Activated naive CD8-positive, alpha-beta T cell treated with anti-CD3 and anti-CD28 coated beads for 36 hours (primary cell): ENCODE measurements around the gene HCFC1. TPM values are rescaled to one million over a fixed set of nuclear protein-coding genes. Genes with fewer than 3 reads are reported as not detected.

Experiments
- DNase-seq: peaks from one replicate; pipeline ENCODE4 v3.0.0; 2021
- H3K27ac Mint-ChIP-seq: one replicate; pipeline ENCODE4 v1.8.0; 2022; ENCODE audit warnings: mild to moderate bottlenecking, moderate library complexity, mixed read lengths
- H3K27me3 Mint-ChIP-seq: one replicate; pipeline ENCODE4 v1.8.0; 2022; ENCODE audit warnings: mild to moderate bottlenecking, mixed read lengths
- H3K36me3 Mint-ChIP-seq: one replicate; pipeline ENCODE4 v1.8.0; 2021; ENCODE audit warnings: mild to moderate bottlenecking, mixed read lengths
- H3K4me1 Mint-ChIP-seq: one replicate; pipeline ENCODE4 v1.8.0; 2021; ENCODE audit warnings: mixed read lengths
- H3K4me3 Mint-ChIP-seq: one replicate; pipeline ENCODE4 v1.8.0; 2022; ENCODE audit warnings: mild to moderate bottlenecking, moderate library complexity, mixed read lengths
- H3K9me3 Mint-ChIP-seq: one replicate; pipeline ENCODE4 v1.8.0; 2022; ENCODE audit warnings: mixed read lengths
- total RNA-seq, 2 experiments: library from RNA; stranded (reverse); gene quantifications; one replicate each; pipeline ENCODE4 v1.2.3, GENCODE V29; 2021

Gene HCFC1
- total RNA-seq = 100 to 1,000 TPM; 140 to 142 TPM

- peak within 1 kb of the TSS; percentile 100 for H3K4me3 Mint-ChIP-seq
- H3K4me1 Mint-ChIP-seq = peaks cover 29% of the 10 kb centered on the region
- DNase-seq = peak; percentile 89
- peaks cover 36% of the 10 kb centered on the region for H3K36me3 Mint-ChIP-seq
- H3K27ac Mint-ChIP-seq = peak within 1 kb of the TSS; percentile 100
- no peaks in the 10 kb centered on the region for H3K9me3 Mint-ChIP-seq
- no peaks in the 10 kb centered on the region for H3K27me3 Mint-ChIP-seq
These were observed at the start of gene HCFC1 for GRCh38 chrX:153971450-153972367. Gene HCFC1 (minus strand): TSS chrX:153971818. CDS start chrX:153970840, 978 bp downstream.

- peak; percentile 29 for DNase-seq
- Mint-ChIP-seq H3K27ac (peak overlapping the region; percentile 95), H3K27me3 (no peaks in the 10 kb centered on the region)
These were observed 49.6 kb upstream of the HCFC1 start for GRCh38 chrX:154021131-154021611.

GRCh38 chrX:154020536-154021115, 49.0 kb upstream of the HCFC1 start:
- peaks cover 12% of the 10 kb centered on the region for H3K36me3 Mint-ChIP-seq
- no peaks in the 10 kb centered on the region for H3K9me3 Mint-ChIP-seq
- H3K4me3 Mint-ChIP-seq = peak overlapping the region; percentile 92
- H3K27me3 Mint-ChIP-seq = no peaks in the 10 kb centered on the region
- peaks cover 10% of the 10 kb centered on the region for H3K4me1 Mint-ChIP-seq
- H3K27ac Mint-ChIP-seq = peak overlapping the region; percentile 95
- no peak for DNase-seq

More at GRCh38 chrX:154021131-154021611, 49.6 kb upstream of the HCFC1 start:
- H3K4me3 Mint-ChIP-seq = peak overlapping the region; percentile 92
- no peaks in the 10 kb centered on the region for H3K9me3 Mint-ChIP-seq
- peaks cover 7% of the 10 kb centered on the region for H3K36me3 Mint-ChIP-seq
- peaks cover 7% of the 10 kb centered on the region for H3K4me1 Mint-ChIP-seq

GRCh38 chrX:154019633-154020528, 48.3 kb upstream of the HCFC1 start, which contains the start of gene IRAK1:
Gene IRAK1 (minus strand): TSS chrX:154019902. CDS start chrX:154019812, 90 bp downstream.
- peak; percentile 75 for DNase-seq
- no peaks in the 10 kb centered on the region for H3K9me3 Mint-ChIP-seq
- no peaks in the 10 kb centered on the region for H3K27me3 Mint-ChIP-seq
- H3K4me1 Mint-ChIP-seq = peaks cover 10% of the 10 kb centered on the region
- peak within 1 kb of the TSS; percentile 92 for H3K4me3 Mint-ChIP-seq
- peaks cover 13% of the 10 kb centered on the region for H3K36me3 Mint-ChIP-seq
- peak within 1 kb of the TSS; percentile 95 for H3K27ac Mint-ChIP-seq

GRCh38 chrX:154019061-154019621, 47.5 kb upstream of the HCFC1 start:
- no peaks in the 10 kb centered on the region for H3K27me3 Mint-ChIP-seq
- H3K4me1 Mint-ChIP-seq = peaks cover 13% of the 10 kb centered on the region
- peak overlapping the region; percentile 90 for H3K4me3 Mint-ChIP-seq
- H3K9me3 Mint-ChIP-seq = no peaks in the 10 kb centered on the region
- DNase-seq = peak; percentile 25
- peak overlapping the region; percentile 91 for H3K27ac Mint-ChIP-seq
- H3K36me3 Mint-ChIP-seq = peaks cover 16% of the 10 kb centered on the region

GRCh38 chrX:154018518-154019060, 47.0 kb upstream of the HCFC1 start:
- Mint-ChIP-seq H3K36me3 (peaks cover 16% of the 10 kb centered on the region), H3K27ac (peak overlapping the region; percentile 91), H3K4me1 (peaks cover 13% of the 10 kb centered on the region), H3K27me3 (no peaks in the 10 kb centered on the region), H3K9me3 (no peaks in the 10 kb centered on the region), H3K4me3 (peak overlapping the region; percentile 90)
- no peak for DNase-seq

- peaks cover 13% of the 10 kb centered on the region for H3K4me1 Mint-ChIP-seq
- peak overlapping the region; percentile 91 for H3K27ac Mint-ChIP-seq
- H3K9me3 Mint-ChIP-seq = no peaks in the 10 kb centered on the region
- no peaks in the 10 kb centered on the region for H3K27me3 Mint-ChIP-seq
- peaks cover 19% of the 10 kb centered on the region for H3K36me3 Mint-ChIP-seq
- DNase-seq = no peak
- peak overlapping the region; percentile 90 for H3K4me3 Mint-ChIP-seq
These were observed 46.3 kb upstream of the HCFC1 start for GRCh38 chrX:154017766-154018517.

GRCh38 chrX:154016366-154017076, 44.9 kb upstream of the HCFC1 start:
- Mint-ChIP-seq H3K4me1 (peaks cover 10% of the 10 kb centered on the region), H3K36me3 (peaks cover 22% of the 10 kb centered on the region), H3K9me3 (no peaks in the 10 kb centered on the region), H3K27me3 (no peaks in the 10 kb centered on the region), H3K27ac (peak overlapping the region; percentile 20), H3K4me3 (no peak overlapping the region)
- DNase-seq = no peak

GRCh38 chrX:154015581-154016264, 44.1 kb upstream of the HCFC1 start:
- Mint-ChIP-seq H3K9me3 (no peaks in the 10 kb centered on the region), H3K4me3 (peak overlapping the region; percentile 66), H3K4me1 (peaks cover 6% of the 10 kb centered on the region), H3K27ac (peak overlapping the region; percentile 8), H3K27me3 (no peaks in the 10 kb centered on the region), H3K36me3 (peaks cover 23% of the 10 kb centered on the region)
- DNase-seq = no peak

GRCh38 chrX:154014429-154015380, 43.1 kb upstream of the HCFC1 start:
- Mint-ChIP-seq H3K9me3 (no peaks in the 10 kb centered on the region), H3K27ac (peak overlapping the region; percentile 75), H3K27me3 (no peaks in the 10 kb centered on the region), H3K4me1 (peaks cover 6% of the 10 kb centered on the region), H3K4me3 (peak overlapping the region; percentile 18), H3K36me3 (peaks cover 23% of the 10 kb centered on the region)
- no peak for DNase-seq

GRCh38 chrX:154013614-154014360, 42.2 kb upstream of the HCFC1 start:
- DNase-seq = peak; percentile 45

More at GRCh38 chrX:154013614-154014360, 42.2 kb upstream of the HCFC1 start:
- H3K9me3 Mint-ChIP-seq = no peaks in the 10 kb centered on the region
- H3K27ac Mint-ChIP-seq = peak overlapping the region; percentile 56
- H3K4me1 Mint-ChIP-seq = peaks cover 6% of the 10 kb centered on the region
- H3K27me3 Mint-ChIP-seq = no peaks in the 10 kb centered on the region
- H3K4me3 Mint-ChIP-seq = no peak overlapping the region
- H3K36me3 Mint-ChIP-seq = peaks cover 20% of the 10 kb centered on the region
